ENCODE data around the gene PTPN4. TPM values are rescaled to one million over a fixed set of nuclear protein-coding genes. Genes with fewer than 3 reads are reported as not detected.

The PTPN4 gene
- total and polyA plus RNA-seq, 11 donors: 3.6 to 49.0 (median 43.0) TPM

- Histone ChIP-seq H3K4me1 (peaks cover 0 to 25% (median 14%) of the 10 kb centered on the region in 12 donors), H3K27ac (peak within 1 kb of the TSS; percentile 64 to 95 (median 84)), H3K4me3 (peak within 1 kb of the TSS; percentile 73 to 100 (median 94)), H3K9me3 (no peaks in the 10 kb centered on the region), H3K36me3 (no peaks in the 10 kb centered on the region), H3K27me3 (no peaks in the 10 kb centered on the region)
- ATAC-seq (peak; percentile 97 to 99 (median 99)), DNase-seq (peak; percentile 92 to 96 (median 95))
- intact Hi-C loops (cut with DNase I): loop anchor here in 2 of 10 donors (5.0 kb wide), 2 partner anchors 94 to 164 kb away; no protein-coding TSS in a partner anchor
- TF ChIP-seq CTCF (IDR thresholded peaks at IDR 0.05) (peak in 2 of 12 donors; percentile 15 to 20), POLR2A (IDR thresholded peaks at IDR 0.05) (peak; percentile 49 to 84)
- 0 to 1% (median 1%) methylated on average over 51 to 104 of the region's 104 CpGs for WGBS, 4 donors
These were observed 253.3 kb downstream of the PTPN4 start, which contains the start of gene EPB41L5 for GRCh38 chr2:120012771-120013596. TSS of gene EPB41L5 (plus strand) at chr2:120013077. CDS start at chr2:120019085, 6,008 bp downstream.

GRCh38 chr2:120013597-120014223, 254.0 kb downstream of the PTPN4 start:
- intact Hi-C loops (cut with DNase I): loop anchor here in 2 of 10 donors (5.0 kb wide), 2 partner anchors 94 to 164 kb away; no protein-coding TSS in a partner anchor
- DNase-seq (no peak), ATAC-seq (peak in 1 of 4 donors; percentile 4)
- H3K9me3 ChIP-seq: no peaks in the 10 kb centered on the region
- H3K4me3 ChIP-seq: peak overlapping the region; percentile 73 to 100 (median 94)
- peak overlapping the region in 9 of 12 donors; percentile 76 to 95 (median 86) for H3K27ac ChIP-seq
- no peaks in the 10 kb centered on the region for H3K27me3 ChIP-seq
- no peaks in the 10 kb centered on the region for H3K36me3 ChIP-seq
- TF ChIP-seq CTCF (IDR thresholded peaks at IDR 0.05): no peak
- TF ChIP-seq POLR2A (IDR thresholded peaks at IDR 0.05): no peak
- peaks cover 0 to 25% (median 14%) of the 10 kb centered on the region in 12 donors for H3K4me1 ChIP-seq
- 25 to 34% (median 30%) methylated on average over 17 of the region's 17 CpGs for WGBS, 4 donors

GRCh38 chr2:120014226-120014980, 254.7 kb downstream of the PTPN4 start:
- Histone ChIP-seq H3K9me3 (no peaks in the 10 kb centered on the region), H3K27ac (peak overlapping the region in 3 of 12 donors; percentile 88 to 95 (median 94)), H3K4me1 (peaks cover 0 to 25% (median 14%) of the 10 kb centered on the region in 12 donors), H3K4me3 (peak overlapping the region in 8 of 12 donors; percentile 73 to 100 (median 96)), H3K27me3 (no peaks in the 10 kb centered on the region), H3K36me3 (peaks cover 0 to 4% (median 0%) of the 10 kb centered on the region in 9 donors)
- no peak for ATAC-seq
- intact Hi-C loops (cut with DNase I): loop anchor here in 2 of 10 donors (5.0 kb wide), 2 partner anchors 93 to 163 kb away; no protein-coding TSS in a partner anchor
- WGBS, 4 donors: 67 to 79% (median 72%) methylated on average over 8 of the region's 8 CpGs
- no peak for TF ChIP-seq CTCF (IDR thresholded peaks at IDR 0.05)
- no peak for TF ChIP-seq POLR2A (IDR thresholded peaks at IDR 0.05)
- no peak for DNase-seq
